Retinal pigment epithelial cell (primary cell): ENCODE results near the gene CORIN.

Source experiments
- DNase-seq: peaks from one replicate; pipeline ENCODE4 v3.0.0-alpha.2; 2010; ENCODE audit warnings: low read depth
- H3K4me3 ChIP-seq: 2 replicates; pipeline ENCODE4 v1.5.1; 2011; ENCODE audit warnings: mild to moderate bottlenecking, low read length, control low read depth, moderate library complexity
- TF ChIP-seq, protein P1 (sequence below): conservative IDR thresholded peaks from 2 replicates; pipeline ENCODE4 v1.5.1; 2011; ENCODE audit warnings: low read depth, low read length, control low read depth, inconsistent platforms

Gene CORIN

DNA sequence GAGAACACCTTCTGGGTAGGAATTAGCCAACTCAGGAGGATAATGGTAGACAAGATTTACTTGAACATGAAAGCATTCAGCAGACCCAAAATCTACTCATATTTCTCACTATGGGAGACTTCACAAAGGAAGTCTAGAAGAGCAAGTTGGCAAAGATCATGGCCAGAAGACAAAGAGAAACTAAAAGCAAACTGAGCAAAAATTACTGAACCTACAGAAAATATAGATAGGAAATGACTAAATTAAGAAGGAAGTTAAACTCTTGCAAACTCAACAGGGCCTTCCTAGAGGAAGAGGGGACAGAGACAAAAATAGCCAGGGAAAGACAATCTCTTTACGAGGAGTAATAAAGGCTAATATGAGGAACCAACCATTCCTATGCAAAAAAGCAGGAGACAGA lies 18.7 kb downstream of the CORIN start:
- DNase-seq = no peak
- H3K4me3 ChIP-seq = no peak overlapping the region
- TF ChIP-seq, protein P1, sequence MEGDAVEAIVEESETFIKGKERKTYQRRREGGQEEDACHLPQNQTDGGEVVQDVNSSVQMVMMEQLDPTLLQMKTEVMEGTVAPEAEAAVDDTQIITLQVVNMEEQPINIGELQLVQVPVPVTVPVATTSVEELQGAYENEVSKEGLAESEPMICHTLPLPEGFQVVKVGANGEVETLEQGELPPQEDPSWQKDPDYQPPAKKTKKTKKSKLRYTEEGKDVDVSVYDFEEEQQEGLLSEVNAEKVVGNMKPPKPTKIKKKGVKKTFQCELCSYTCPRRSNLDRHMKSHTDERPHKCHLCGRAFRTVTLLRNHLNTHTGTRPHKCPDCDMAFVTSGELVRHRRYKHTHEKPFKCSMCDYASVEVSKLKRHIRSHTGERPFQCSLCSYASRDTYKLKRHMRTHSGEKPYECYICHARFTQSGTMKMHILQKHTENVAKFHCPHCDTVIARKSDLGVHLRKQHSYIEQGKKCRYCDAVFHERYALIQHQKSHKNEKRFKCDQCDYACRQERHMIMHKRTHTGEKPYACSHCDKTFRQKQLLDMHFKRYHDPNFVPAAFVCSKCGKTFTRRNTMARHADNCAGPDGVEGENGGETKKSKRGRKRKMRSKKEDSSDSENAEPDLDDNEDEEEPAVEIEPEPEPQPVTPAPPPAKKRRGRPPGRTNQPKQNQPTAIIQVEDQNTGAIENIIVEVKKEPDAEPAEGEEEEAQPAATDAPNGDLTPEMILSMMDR = no peak

DNA sequence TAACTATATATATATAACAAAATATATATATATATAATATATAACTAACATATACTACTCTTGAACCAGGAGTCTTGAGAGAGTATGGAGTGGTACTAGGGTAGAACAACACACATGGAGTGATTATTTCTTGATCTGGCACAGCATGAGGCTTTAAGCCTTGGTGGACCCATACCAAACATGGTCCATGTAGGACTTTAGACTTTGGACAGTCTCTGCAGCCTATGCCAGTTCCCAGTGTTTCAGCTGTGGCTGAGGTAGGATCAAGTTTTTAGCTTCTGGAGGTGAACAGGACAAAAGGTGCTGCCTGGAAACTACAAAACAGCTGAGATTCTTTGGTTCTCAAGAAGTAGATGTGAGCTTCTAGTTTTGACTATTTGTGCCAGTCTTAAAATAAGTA lies 20.6 kb downstream of the CORIN start:
- TF ChIP-seq, protein P1 = no peak
- DNase-seq = no peak

DNA sequence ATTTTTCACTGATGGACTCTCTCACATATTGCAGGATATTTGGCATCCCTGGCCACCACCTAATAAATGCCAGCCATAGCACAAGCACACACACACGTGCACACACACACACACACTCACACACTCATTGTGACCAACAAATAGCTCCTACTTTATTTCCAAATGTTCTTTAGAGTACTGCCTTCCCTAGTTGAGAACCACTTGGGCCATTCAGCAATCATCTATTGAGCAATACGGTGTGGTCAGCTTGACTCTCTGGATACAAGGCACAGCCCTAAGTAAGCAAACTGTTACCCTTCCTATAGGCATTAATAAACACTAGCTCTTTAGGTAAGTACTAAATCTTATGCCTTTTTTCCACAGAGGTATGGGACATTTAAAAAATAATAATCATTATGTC lies 21.1 kb downstream of the CORIN start:
- no peak for DNase-seq
- TF ChIP-seq, protein P1 = no peak

More for the DNA sequence above, 20.6 kb downstream of the CORIN start:
- H3K4me3 ChIP-seq = no peak overlapping the region

DNA sequence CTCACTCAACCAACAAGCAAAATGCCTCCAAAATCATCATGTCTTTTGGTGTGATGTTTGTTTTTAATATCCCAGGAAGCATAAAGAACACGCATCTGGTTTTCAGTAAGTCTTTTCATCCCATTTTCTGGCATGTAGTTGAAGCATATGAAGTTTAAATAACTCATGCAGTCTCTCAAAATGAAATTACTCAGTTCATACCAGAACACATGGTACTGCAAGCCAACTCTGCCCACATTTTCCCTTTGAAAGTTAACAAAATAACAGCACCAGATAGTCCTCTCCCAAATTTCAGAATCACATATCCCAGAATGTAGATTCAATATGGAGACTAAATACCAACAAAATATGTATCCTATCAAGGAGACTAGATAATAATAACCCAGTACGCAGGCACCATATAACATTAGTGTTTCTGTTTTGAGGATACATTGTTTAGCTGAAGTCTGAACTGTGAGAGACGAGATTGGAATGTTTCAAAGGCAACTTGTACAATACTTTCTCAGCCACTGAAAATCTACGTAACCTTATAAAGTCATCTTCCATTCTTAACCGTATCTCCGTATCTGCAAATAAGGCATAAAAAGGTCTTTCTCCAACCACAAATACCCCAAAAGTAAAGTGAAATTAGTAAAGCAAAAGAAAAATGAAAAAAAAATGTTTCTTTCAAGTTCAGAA lies 23.1 kb downstream of the CORIN start:
- no peak overlapping the region for H3K4me3 ChIP-seq
- no peak for DNase-seq
- TF ChIP-seq, protein P1 = no peak

More for the DNA sequence above, 21.1 kb downstream of the CORIN start:
- no peak overlapping the region for H3K4me3 ChIP-seq

DNA sequence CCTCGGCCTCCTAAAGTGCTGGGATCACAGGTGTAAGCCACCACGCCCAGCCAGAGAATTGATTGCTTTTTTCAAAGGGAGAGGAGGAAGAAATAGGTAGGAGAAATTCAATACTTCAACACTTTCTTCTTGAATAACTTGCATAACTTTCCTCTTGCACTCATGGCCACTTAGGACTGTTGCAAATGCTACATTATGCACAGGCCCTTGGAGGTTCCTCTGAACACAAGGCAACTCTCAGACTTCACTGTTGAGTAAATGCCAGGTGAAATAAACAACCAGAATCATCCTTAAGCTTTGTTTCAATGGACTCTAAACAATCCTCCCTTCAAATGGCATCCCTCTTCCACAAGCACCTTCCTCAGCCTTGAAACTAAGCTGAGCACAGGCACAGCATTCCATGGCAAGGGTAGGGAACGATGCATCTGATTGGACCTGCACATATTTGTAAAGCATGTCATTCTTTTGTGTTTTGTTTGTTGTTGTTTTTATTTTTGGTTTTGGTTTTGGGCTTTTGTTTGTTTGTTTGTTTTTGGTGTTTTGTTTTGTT lies 28.1 kb downstream of the CORIN start:
- DNase-seq = no peak
- TF ChIP-seq, protein P1 = no peak
- no peak overlapping the region for H3K4me3 ChIP-seq

DNA sequence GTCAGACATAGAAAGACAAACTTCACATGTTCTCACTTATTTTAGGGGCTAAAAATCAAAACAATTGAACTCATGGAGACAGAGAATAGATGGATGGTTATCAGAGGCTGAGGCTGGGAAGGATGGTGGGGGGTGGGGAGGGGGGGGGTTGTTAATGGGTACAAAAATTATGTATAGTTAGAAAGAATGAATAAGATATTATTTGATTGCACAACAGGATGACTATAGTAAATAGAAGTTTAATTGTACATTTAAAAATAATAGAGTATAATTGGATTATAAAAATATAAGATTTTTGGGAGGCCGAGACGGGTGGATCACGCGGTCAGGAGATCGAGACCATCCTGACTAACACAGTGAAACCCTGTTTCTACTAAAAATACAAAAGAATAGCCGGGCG lies 33.3 kb downstream of the CORIN start:
- TF ChIP-seq, protein P1 = no peak
- no peak overlapping the region for H3K4me3 ChIP-seq
- DNase-seq = no peak

DNA sequence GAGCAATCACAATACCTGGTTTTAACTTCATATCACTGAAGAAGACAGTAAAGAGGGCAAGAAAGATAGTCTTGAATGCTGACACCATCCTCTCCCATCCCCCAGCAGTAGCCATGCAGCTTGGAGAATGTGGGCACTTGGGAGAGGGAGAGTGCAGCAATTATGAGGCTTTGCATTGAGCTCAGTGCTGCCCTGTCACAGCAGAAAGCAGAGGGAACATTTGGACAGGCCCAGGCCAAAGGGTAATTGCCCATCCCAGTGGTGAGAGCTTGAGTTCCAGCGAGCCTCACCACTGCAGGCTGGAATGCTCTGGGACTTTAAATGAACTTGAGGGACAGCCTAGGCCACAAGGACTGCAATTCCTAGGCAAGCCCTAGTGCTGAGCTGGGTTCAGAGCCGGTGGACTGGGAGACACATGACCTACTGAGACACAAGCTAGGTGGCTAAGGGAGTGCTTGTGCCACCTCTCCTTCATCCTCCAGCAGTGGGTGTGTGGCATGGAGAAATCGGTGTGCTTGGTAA lies 36.3 kb downstream of the CORIN start:
- no peak overlapping the region for H3K4me3 ChIP-seq
- TF ChIP-seq, protein P1 = no peak
- no peak for DNase-seq
